Effector memory CD8-positive, alpha-beta T cell (primary cell): Measurements from ENCODE around the gene CDCA5.
"Not testable (repeated sequence)": the region's sequence is repeated elsewhere in the genome, so short reads cannot be mapped to it uniquely, and the experiment has no call there.

Experiments used
- ATAC-seq: fragments of 150-1000 bp; cut with Tn5 transposase; replicated peaks from 2 replicates; pipeline ENCODE4 v1.10.0; 2021; ENCODE audit warnings: mild to moderate bottlenecking, moderate library complexity
- DNase-seq, 3 experiments: peaks; one replicate each; pipeline ENCODE4 v3.0.0; 2021
- H3K27ac Mint-ChIP-seq, 2 donors: one replicate each; pipeline ENCODE4 v1.8.0; 2022; ENCODE audit warnings: mild to moderate bottlenecking in 2 of 2, mixed read lengths in 2 of 2, moderate library complexity in 2 of 2
- H3K27me3 Mint-ChIP-seq, 2 donors: one replicate each; pipeline ENCODE4 v1.8.0; 2022; ENCODE audit warnings: mixed read lengths in 2 of 2
- H3K36me3 Mint-ChIP-seq: one replicate; pipeline ENCODE4 v1.8.0; 2022; ENCODE audit warnings: mild to moderate bottlenecking, moderate library complexity, mixed read lengths; ENCODE audit not compliant: insufficient read depth
- H3K4me1 Mint-ChIP-seq, 2 donors: one replicate each; pipeline ENCODE4 v1.8.0; 2022; ENCODE audit warnings: low read depth in 2 of 2, mixed read lengths in 2 of 2
- H3K4me3 Mint-ChIP-seq, 2 donors: one replicate each; pipeline ENCODE4 v1.8.0; 2022; ENCODE audit warnings: mild to moderate bottlenecking in 2 of 2, mixed read lengths in 2 of 2, moderate library complexity in 2 of 2
- H3K9me3 Mint-ChIP-seq, 2 donors: one replicate each; pipeline ENCODE4 v1.8.0; 2022; ENCODE audit warnings: mixed read lengths in 2 of 2

The CDCA5 gene

GRCh38 chr11:65125197-65126056 lies 41.6 kb upstream of the CDCA5 start:
- Mint-ChIP-seq H3K4me1 (peaks cover 22 to 25% of the 10 kb centered on the region in 2 donors), H3K36me3 (peaks cover 79% of the 10 kb centered on the region), H3K27me3 (no peaks in the 10 kb centered on the region), H3K27ac (no peak overlapping the region), H3K4me3 (no peak overlapping the region), H3K9me3 (no peaks in the 10 kb centered on the region)
- no peak for ATAC-seq
- no peak for DNase-seq

- Mint-ChIP-seq H3K36me3 (peaks cover 80% of the 10 kb centered on the region), H3K4me3 (no peak overlapping the region), H3K9me3 (no peaks in the 10 kb centered on the region), H3K4me1 (peaks cover 21 to 25% of the 10 kb centered on the region in 2 donors), H3K27me3 (no peaks in the 10 kb centered on the region), H3K27ac (no peak overlapping the region)
- DNase-seq (no peak), ATAC-seq (no peak)
These were observed 40.8 kb upstream of the CDCA5 start for GRCh38 chr11:65124480-65125196.

- H3K36me3 Mint-ChIP-seq: peaks cover 80% of the 10 kb centered on the region
- no peaks in the 10 kb centered on the region for H3K9me3 Mint-ChIP-seq
- no peaks in the 10 kb centered on the region for H3K27me3 Mint-ChIP-seq
- H3K4me3 Mint-ChIP-seq: peak within 1 kb of the TSS; percentile 98 to 99
- peak within 1 kb of the TSS; percentile 99 to 100 for H3K27ac Mint-ChIP-seq
- ATAC-seq (peak; percentile 76), DNase-seq (peak; percentile 98)
- peaks cover 28 to 32% of the 10 kb centered on the region in 2 donors for H3K4me1 Mint-ChIP-seq
These were observed 38.2 kb upstream of the CDCA5 start, which contains the start of the genes FAU and MRPL49 for GRCh38 chr11:65121865-65122696. Gene FAU, minus strand, starts transcription at chr11:65122134. Its CDS starts 321 bp downstream, at chr11:65121813. Gene MRPL49, plus strand, starts transcription at chr11:65122321. Its CDS starts 26 bp downstream, at chr11:65122347.

GRCh38 chr11:65121447-65121864 lies 37.6 kb upstream of the CDCA5 start:
- Mint-ChIP-seq H3K4me3 (peak overlapping the region; percentile 98 to 99), H3K9me3 (no peaks in the 10 kb centered on the region), H3K4me1 (peaks cover 32 to 36% of the 10 kb centered on the region in 2 donors), H3K27ac (peak overlapping the region; percentile 99 to 100), H3K27me3 (no peaks in the 10 kb centered on the region), H3K36me3 (peaks cover 79% of the 10 kb centered on the region)
- DNase-seq: peak in 1 of 3 experiments; percentile 28
- no peak for ATAC-seq

GRCh38 chr11:65120831-65121230 lies 37.0 kb upstream of the CDCA5 start:
- peak overlapping the region; percentile 99 to 100 for H3K27ac Mint-ChIP-seq
- H3K9me3 Mint-ChIP-seq: no peaks in the 10 kb centered on the region
- no peak for DNase-seq
- peak overlapping the region; percentile 98 to 99 for H3K4me3 Mint-ChIP-seq
- H3K27me3 Mint-ChIP-seq: no peaks in the 10 kb centered on the region
- peaks cover 32 to 41% of the 10 kb centered on the region in 2 donors for H3K4me1 Mint-ChIP-seq
- ATAC-seq: no peak
- peaks cover 78% of the 10 kb centered on the region for H3K36me3 Mint-ChIP-seq

GRCh38 chr11:65119670-65119995 lies 35.8 kb upstream of the CDCA5 start:
- no peak for DNase-seq
- H3K36me3 Mint-ChIP-seq: peaks cover 82% of the 10 kb centered on the region
- peaks cover 32 to 45% of the 10 kb centered on the region in 2 donors for H3K4me1 Mint-ChIP-seq
- H3K9me3 Mint-ChIP-seq: no peaks in the 10 kb centered on the region
- no peak for ATAC-seq
- H3K4me3 Mint-ChIP-seq: peak overlapping the region in 1 of 2 donors; percentile 25
- H3K27ac Mint-ChIP-seq: no peak overlapping the region
- H3K27me3 Mint-ChIP-seq: no peaks in the 10 kb centered on the region

- peak overlapping the region; percentile 86 to 97 for H3K27ac Mint-ChIP-seq
- H3K36me3 Mint-ChIP-seq: peaks cover 77% of the 10 kb centered on the region
- H3K9me3 Mint-ChIP-seq, DNase-seq, ATAC-seq, H3K27me3 Mint-ChIP-seq: not testable (repeated sequence)
- peak overlapping the region in 1 of 2 donors; percentile 25 for H3K4me3 Mint-ChIP-seq
- H3K4me1 Mint-ChIP-seq: peaks cover 28 to 41% of the 10 kb centered on the region in 2 donors
These were observed 35.2 kb upstream of the CDCA5 start for GRCh38 chr11:65118891-65119669.

- H3K27ac Mint-ChIP-seq: peak overlapping the region; percentile 86 to 97
- H3K4me3 Mint-ChIP-seq: peak overlapping the region in 1 of 2 donors; percentile 87
- DNase-seq (no peak), ATAC-seq (no peak)
- peaks cover 80% of the 10 kb centered on the region for H3K36me3 Mint-ChIP-seq
- peaks cover 31 to 44% of the 10 kb centered on the region in 2 donors for H3K4me1 Mint-ChIP-seq
- no peaks in the 10 kb centered on the region for H3K27me3 Mint-ChIP-seq
- no peaks in the 10 kb centered on the region for H3K9me3 Mint-ChIP-seq
These were observed 34.4 kb upstream of the CDCA5 start for GRCh38 chr11:65118097-65118837.

GRCh38 chr11:65117206-65118096 lies 33.6 kb upstream of the CDCA5 start, which contains the start of gene ZNHIT2:
Gene ZNHIT2, minus strand, starts transcription at chr11:65117701. Its CDS starts 48 bp downstream, at chr11:65117653.
- DNase-seq (peak; percentile 100), ATAC-seq (peak; percentile 67)
- Mint-ChIP-seq H3K36me3 (peaks cover 81% of the 10 kb centered on the region), H3K27ac (peak within 1 kb of the TSS; percentile 86 to 97), H3K4me3 (peak within 1 kb of the TSS; percentile 86 to 87), H3K9me3 (no peaks in the 10 kb centered on the region), H3K4me1 (peaks cover 32 to 50% of the 10 kb centered on the region in 2 donors), H3K27me3 (no peaks in the 10 kb centered on the region)

GRCh38 chr11:65116370-65117205 lies 32.7 kb upstream of the CDCA5 start:
- no peaks in the 10 kb centered on the region for H3K27me3 Mint-ChIP-seq
- H3K4me1 Mint-ChIP-seq: peaks cover 30 to 46% of the 10 kb centered on the region in 2 donors
- H3K36me3 Mint-ChIP-seq: peaks cover 80% of the 10 kb centered on the region
- no peaks in the 10 kb centered on the region for H3K9me3 Mint-ChIP-seq
- peak overlapping the region; percentile 86 to 87 for H3K4me3 Mint-ChIP-seq
- peak overlapping the region; percentile 86 to 97 for H3K27ac Mint-ChIP-seq
- DNase-seq (peak; percentile 44 to 60 (median 55)), ATAC-seq (peak; percentile 25)
